Activated CD8-positive, alpha-beta memory T cell treated with anti-CD3 and anti-CD28 coated beads, Interleukin-2, amount 50 U/mL, for 24 hours (primary cell): ENCODE data around the gene HADHB.

Source experiments
- DNase-seq: peaks from one replicate; pipeline ENCODE4 v3.0.0-alpha.2; 2020; ENCODE audit errors: extremely low read depth

HADHB gene

GRCh38 chr2:26244309-26245230, at the start of gene HADHB, which contains the start of gene HADHA:
HADHB (plus strand) TSS chr2:26244939; CDS start chr2:26254255, 9,316 bp downstream.
HADHA (minus strand) TSS chr2:26244632; CDS start chr2:26244596, 36 bp downstream.
- DNase-seq, result peak; percentile 71

GRCh38 chr2:26195040-26195984, 49.4 kb upstream of the HADHB start:
- DNase-seq, result no peak

DNA sequence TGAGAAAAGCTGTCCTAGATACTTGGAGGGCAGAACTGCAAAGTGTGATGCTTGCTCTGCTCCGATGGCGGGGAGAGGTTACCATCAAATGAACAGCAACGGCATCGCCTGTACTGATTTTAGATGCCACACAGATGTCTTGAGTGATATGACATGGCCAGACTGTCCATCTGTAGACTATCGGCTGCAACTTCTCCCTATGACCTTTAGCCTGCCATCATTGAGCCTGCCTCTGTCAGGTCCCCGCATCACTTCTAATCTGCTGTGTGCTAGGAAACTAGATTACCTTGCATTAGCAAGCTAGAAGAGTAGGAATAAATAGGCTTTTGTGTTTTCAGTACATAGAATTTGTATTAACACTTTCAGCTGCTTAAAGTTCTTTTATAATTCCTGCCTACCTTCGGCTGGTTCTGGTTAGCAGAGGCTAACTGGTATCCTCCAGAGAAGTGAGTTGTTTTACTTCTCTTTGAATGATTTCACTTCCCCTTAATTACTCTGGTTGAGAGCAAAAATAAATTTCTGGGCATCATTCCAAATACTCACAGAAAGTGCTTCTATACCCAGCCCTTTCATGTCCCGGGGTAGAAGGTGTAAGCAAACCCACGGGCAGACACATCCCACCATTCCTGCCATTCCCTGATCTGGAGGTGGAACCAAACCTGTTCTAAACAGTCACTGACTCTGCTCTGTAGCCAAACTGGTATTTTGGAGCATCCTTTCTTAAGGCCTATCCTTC, 47.9 kb upstream of the HADHB start:
- DNase-seq, result no peak

DNA sequence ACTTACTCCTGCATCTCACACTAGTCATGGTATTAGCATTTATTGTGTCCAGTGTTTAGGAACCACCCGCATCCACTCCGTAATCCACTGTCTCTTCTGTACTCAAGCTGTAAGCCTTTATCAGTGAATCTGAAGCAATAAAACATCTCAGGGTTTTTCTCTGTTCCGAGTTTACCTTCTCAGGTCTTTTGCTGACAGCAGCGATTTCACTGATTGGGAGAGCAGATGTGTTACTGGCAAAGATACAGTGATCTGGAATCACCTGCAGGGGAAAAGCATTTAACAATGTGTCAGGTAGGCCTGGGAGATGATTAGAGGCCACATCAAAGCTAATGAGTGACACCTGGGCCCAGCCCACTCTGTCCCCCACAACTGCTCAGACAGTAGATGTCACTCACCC, 47.2 kb upstream of the HADHB start:
- DNase-seq, result no peak

- DNase-seq, result no peak
Observed at GRCh38 chr2:26202981-26203490, 41.7 kb upstream of the HADHB start.

DNA sequence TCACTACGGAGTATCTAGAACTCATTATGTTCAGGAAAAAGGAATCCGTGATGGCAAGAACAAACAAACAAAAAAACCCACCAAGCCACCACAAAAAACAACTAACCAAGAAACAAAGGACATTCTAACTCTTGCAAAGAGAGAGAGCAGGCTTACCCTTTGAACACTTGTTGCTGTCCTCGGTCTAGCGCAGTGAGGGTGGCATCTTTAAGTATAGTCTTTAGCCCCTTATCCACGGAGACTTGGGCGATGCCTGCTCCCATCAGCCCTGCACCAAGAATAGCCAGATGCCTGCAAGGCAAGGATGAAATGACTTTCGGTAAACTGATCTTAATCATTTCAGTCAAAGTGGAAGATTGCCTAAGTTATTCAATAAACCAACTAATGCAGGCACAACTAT, 40.8 kb upstream of the HADHB start:
- no peak for DNase-seq

GRCh38 chr2:26212011-26212410, 32.7 kb upstream of the HADHB start:
- DNase-seq, result no peak

DNA sequence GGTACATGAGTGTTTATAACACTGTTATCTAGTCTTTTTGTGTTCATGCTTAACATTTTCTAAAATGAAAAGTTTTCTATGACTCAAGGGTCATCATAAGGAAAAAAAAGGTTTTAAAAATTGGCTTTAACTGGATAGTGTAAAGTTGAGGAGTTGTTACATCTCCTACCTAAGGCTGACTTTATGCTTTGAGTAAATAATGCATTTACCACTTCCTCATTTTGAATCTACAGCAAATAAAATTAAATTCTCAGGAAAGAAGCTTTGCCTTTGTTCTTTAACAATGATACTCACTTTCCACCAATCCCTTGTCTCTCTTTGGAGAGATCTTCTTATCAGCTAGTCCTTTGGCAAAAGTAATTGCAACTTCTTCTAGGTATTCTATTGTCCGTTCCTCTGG, 30.0 kb upstream of the HADHB start:
- no peak for DNase-seq

DNA sequence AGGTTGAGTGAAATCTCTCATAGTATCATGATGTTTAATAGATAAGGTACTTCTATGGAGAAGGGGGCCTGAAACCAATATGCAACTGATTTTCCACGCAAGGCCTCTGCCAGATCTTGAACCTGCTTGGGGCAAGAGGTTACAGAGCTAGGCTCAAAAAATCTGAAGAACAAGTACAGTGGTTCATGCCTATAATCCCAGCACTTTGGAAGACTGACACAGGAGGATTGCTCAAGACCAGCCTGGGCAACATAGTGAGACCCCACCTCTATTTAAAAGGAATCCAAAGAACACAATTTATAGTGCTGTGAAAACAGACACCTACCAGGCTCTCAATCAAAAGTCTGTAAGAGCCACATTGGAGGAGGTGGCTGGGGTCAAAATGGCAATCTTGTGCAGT, 28.9 kb upstream of the HADHB start:
- DNase-seq, result no peak

DNA sequence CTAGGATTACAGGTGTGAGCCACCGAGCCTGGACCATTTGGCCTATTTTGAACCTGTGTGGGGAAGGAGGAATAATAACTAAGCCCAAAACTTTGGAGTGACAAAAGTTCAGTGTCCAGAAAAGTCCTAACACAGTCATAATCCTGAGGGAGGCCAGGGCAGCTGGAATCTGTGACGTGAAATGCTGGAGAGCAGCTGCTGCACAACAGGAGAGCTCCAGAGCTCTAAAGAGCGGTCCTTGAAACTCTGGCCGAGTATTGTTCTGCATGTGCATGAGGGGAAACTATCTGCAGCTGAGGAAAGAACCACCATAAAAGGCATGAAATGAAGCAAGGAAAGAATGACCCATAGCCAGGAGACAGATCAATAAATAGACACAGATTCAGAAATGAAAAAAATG, 28.2 kb upstream of the HADHB start:
- no peak for DNase-seq

GRCh38 chr2:26217720-26218119, 27.0 kb upstream of the HADHB start:
- DNase-seq, result no peak

GRCh38 chr2:26223018-26223417, 21.7 kb upstream of the HADHB start:
- DNase-seq, result no peak

GRCh38 chr2:26224095-26224494, 20.6 kb upstream of the HADHB start:
- no peak for DNase-seq

DNA sequence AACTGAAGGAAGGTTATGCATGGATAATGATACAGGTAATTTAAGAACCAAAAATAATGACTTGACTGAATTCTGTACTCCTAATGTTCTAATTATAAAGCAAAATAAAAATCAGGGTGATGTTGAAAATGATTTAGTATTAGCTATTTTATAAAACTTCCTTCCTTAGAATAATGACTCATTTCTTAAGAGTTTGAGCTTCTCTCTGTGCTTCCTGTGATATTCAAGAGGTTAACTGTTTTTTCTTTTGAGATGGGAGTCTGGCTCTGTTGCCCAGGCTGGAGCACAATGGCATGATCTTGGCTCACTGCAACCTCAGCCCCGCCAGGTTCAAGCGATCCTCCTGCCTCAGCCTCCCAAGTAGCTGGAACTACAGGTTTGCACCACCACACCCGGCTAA, 15.1 kb upstream of the HADHB start:
- DNase-seq, result no peak

DNA sequence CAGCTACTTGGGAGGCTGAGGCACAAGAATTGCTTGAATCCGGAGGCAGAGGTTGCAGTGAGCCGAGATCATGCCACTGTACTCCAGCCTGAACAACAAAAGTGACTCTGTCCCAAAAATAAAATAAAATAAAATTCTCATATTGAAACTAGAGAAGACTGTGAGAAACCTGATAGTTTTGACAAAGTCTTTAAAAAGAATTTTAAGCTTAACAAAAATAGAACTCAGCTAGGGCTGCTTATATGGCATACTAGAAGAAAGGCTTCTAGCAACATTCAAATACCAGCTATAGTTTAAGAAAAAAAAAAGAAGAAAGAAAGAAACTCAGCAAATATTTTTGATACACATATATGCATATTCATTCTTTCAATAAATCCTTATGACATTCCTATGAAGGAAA, 13.9 kb upstream of the HADHB start:
- DNase-seq, result no peak

DNA sequence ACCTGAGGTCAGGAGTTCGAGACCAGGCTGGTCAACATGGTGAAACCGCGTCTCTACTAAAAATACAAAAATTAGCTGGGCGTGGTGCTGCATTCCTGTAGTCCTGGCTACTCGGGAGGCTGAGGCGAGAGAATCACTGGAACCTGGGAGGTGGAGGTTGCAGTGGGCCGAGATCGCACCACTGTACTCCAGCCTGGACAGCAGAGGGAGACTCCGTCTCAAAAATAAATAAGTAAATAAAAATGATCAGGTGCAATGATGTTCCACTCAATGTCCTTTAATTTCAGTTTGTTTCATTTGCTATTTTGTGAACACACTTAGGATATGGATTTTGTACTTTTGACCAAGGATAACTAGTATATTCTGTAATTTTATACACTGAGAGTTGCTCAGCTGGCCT, 9.7 kb upstream of the HADHB start:
- DNase-seq, result no peak

DNA sequence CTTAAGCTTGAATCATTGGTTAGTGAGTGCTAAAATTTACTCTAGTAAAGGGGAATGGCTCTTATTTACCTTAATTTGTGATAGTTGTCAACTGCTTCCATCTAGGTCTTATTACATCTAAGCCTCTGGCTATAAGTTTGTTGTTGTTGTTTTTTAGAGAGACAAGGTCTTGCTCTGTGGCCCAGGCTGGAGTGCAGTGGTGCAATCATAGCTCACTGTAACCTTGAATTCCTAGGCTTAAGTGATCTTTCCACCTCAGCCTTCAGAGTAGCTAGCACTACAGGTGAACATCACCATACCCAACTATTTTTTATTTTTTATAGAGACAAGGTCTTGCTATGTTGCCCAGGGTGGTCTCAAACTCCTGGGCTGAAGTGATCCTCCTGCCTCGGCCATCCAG, 6.9 kb upstream of the HADHB start:
- DNase-seq, result no peak

DNA sequence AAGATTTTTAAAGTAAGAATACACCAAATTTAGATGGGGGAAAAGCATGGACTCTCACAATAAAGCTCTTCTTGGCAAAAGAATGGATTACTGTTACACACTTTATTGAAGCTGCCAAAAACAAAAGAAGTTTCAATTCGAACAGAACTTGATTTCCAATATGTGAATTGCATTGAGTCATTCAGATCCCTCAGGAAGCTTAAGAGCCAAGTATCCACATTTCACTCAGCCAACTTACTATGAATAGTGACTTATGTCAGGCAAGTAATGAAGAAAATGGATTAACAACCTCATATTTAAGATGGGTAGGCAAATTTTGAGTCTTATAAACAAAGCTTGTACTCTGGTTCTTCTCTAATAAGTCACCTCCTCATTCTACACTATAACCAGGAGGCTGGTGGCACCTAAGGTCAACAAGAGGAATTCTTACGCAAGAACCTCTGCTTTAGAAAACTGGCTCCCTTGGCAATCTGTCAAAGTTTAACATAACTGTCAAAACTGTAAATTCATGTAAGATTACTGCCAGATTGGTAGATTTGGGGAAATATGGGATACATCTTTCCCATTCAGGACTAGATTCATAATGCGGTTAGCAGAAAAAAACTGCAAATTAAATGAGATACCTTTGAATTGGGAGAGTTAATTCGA, 6.3 kb upstream of the HADHB start:
- DNase-seq, result no peak

DNA sequence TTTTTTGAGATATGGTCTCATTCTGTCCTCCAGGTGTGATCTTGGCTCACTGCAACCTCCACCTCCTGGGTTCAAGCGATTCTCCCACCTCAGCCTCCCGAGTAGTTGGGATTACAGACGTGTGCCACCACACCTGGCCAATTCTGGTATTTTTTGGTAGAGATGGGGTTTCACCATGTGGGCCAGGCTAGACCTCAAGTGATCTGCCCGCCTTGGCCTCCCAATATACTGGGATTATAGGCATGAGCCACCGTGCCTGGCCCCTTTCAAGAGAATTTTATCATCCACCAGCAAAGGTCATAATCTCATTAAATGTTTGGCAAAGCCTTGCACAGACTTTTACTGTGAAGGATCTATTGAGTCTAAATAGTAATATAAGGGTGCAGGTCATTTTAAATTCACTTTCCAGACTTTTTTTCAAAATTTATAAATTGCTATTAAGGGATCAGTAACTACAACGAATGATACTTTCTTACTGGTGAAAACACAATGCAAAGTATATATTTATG, 2.8 kb upstream of the HADHB start:
- DNase-seq, result no peak

- DNase-seq, result no peak
Observed at GRCh38 chr2:26243470-26244308, 1.1 kb upstream of the HADHB start.
